Upper lobe of right lung (tissue), 1 donor: ENCODE data around the gene DMD. TPM values are rescaled to one million over a fixed set of nuclear protein-coding genes. Genes with fewer than 3 reads are reported as not detected.

Experiments
- ATAC-seq: fragments of 200-7000 bp; cut with Tn5 transposase; one replicate; pipeline ENCODE4 v1.9.1; 2020; ENCODE audit warnings: mild to moderate bottlenecking, moderate library complexity
- DNase-seq: peaks from one replicate; pipeline ENCODE4 v3.0.0-alpha.2; 2020
- H3K27ac ChIP-seq: fragments of 200-600 bp; one replicate; pipeline ENCODE4 v1.8.0; 2022
- H3K27me3 ChIP-seq: fragments of 200-600 bp; one replicate; pipeline ENCODE4 v1.8.0; 2022; ENCODE audit warnings: mild to moderate bottlenecking
- H3K36me3 ChIP-seq: fragments of 200-600 bp; one replicate; pipeline ENCODE4 v1.8.0; 2022
- H3K4me1 ChIP-seq: fragments of 200-600 bp; one replicate; pipeline ENCODE4 v1.8.0; 2022
- H3K4me3 ChIP-seq: fragments of 200-600 bp; one replicate; pipeline ENCODE4 v1.8.0; 2022; ENCODE audit warnings: mild to moderate bottlenecking
- H3K9me3 ChIP-seq: fragments of 200-600 bp; one replicate; pipeline ENCODE4 v1.8.0; 2022
- CTCF ChIP-seq: fragments of 200-600 bp; IDR thresholded peaks from one replicate; pipeline ENCODE4 v1.8.0; 2022; ENCODE audit warnings: antibody characterized with exemption
- intact Hi-C: fragments of 100-400 bp; cut with DNase I; formaldehyde crosslinking; loops from one replicate; pipeline ENCODE4 v1.11.0; 2022
- total RNA-seq: library from RNA; stranded (reverse); fragmentation: NEBNext Ultra II Directional; extraction: Animal tissue kit (Norgen Biotek cat#: 25700); gene quantifications from one replicate; pipeline ENCODE4 v1.2.1, GENCODE V29; 2021
- donor health status: DM: no; HTN: yes; CAD: no; lungs with severe emphysema.

The DMD gene
- total RNA-seq, 1 donor from 2014 or later: 24.7 TPM

GRCh38 chrX:32798990-32799389 is 412.4 kb downstream of the DMD start:
- DNase-seq: no peak
- no peak for ATAC-seq
- Histone ChIP-seq H3K27me3 (no peaks in the 10 kb centered on the region), H3K4me1 (no peaks in the 10 kb centered on the region), H3K9me3 (no peaks in the 10 kb centered on the region), H3K4me3 (no peak overlapping the region), H3K36me3 (no peaks in the 10 kb centered on the region), H3K27ac (no peak overlapping the region)
- TF ChIP-seq CTCF: no peak
- intact Hi-C loops: no loop called here

- intact Hi-C loops: no loop called here
- Histone ChIP-seq H3K9me3 (no peaks in the 10 kb centered on the region), H3K4me3 (no peak overlapping the region), H3K27ac (no peak overlapping the region), H3K4me1 (no peaks in the 10 kb centered on the region), H3K27me3 (no peaks in the 10 kb centered on the region), H3K36me3 (no peaks in the 10 kb centered on the region)
- TF ChIP-seq CTCF: no peak
- DNase-seq (no peak), ATAC-seq (no peak)
Measured at GRCh38 chrX:32788936-32789335, 422.4 kb downstream of the DMD start.

- Histone ChIP-seq H3K4me3 (no peak overlapping the region), H3K27me3 (no peaks in the 10 kb centered on the region), H3K9me3 (no peaks in the 10 kb centered on the region), H3K27ac (no peak overlapping the region), H3K36me3 (no peaks in the 10 kb centered on the region), H3K4me1 (no peaks in the 10 kb centered on the region)
- ATAC-seq: no peak
- DNase-seq: no peak
- TF ChIP-seq CTCF: no peak
- intact Hi-C loops: no loop called here
Measured at GRCh38 chrX:32780109-32780508, 431.2 kb downstream of the DMD start.

GRCh38 chrX:32778965-32779364 is 432.4 kb downstream of the DMD start:
- ATAC-seq (no peak), DNase-seq (no peak)
- Histone ChIP-seq H3K9me3 (no peaks in the 10 kb centered on the region), H3K36me3 (no peaks in the 10 kb centered on the region), H3K4me1 (no peaks in the 10 kb centered on the region), H3K27me3 (no peaks in the 10 kb centered on the region), H3K27ac (no peak overlapping the region), H3K4me3 (no peak overlapping the region)
- TF ChIP-seq CTCF: no peak
- intact Hi-C loops: no loop called here

- intact Hi-C loops: no loop called here
- no peaks in the 10 kb centered on the region for H3K4me1 ChIP-seq
- no peaks in the 10 kb centered on the region for H3K36me3 ChIP-seq
- H3K27ac ChIP-seq: no peak overlapping the region
- no peak for TF ChIP-seq CTCF
- no peaks in the 10 kb centered on the region for H3K27me3 ChIP-seq
- H3K4me3 ChIP-seq: no peak overlapping the region
- DNase-seq: no peak
- H3K9me3 ChIP-seq: no peaks in the 10 kb centered on the region
- ATAC-seq: no peak
Measured at GRCh38 chrX:32774966-32775365, 436.4 kb downstream of the DMD start.

GRCh38 chrX:32749070-32749469 is 462.3 kb downstream of the DMD start:
- ATAC-seq (no peak), DNase-seq (no peak)
- Histone ChIP-seq H3K36me3 (no peaks in the 10 kb centered on the region), H3K27ac (no peak overlapping the region), H3K9me3 (no peaks in the 10 kb centered on the region), H3K4me1 (no peaks in the 10 kb centered on the region), H3K27me3 (no peaks in the 10 kb centered on the region), H3K4me3 (no peak overlapping the region)
- TF ChIP-seq CTCF: no peak
- intact Hi-C loops: no loop called here
